HG03342 (cell line): Measurements from ENCODE around the gene PNPLA8.
"Not testable (repeated sequence)": the region's sequence is repeated elsewhere in the genome, so short reads cannot be mapped to it uniquely, and the experiment has no call there.

Experiments
- ATAC-seq: cut with Tn5 transposase; IDR thresholded peaks from one replicate; pipeline ENCODE4 v1.9.1; 2021; ENCODE audit warnings: mild to moderate bottlenecking, moderate library complexity; ENCODE audit not compliant: unreplicated experiment

PNPLA8 gene

GRCh38 chr7:108525985-108526767, at the start of gene PNPLA8:
PNPLA8 (minus strand) TSS chr7:108526135; CDS start chr7:108515491, 10,644 bp downstream.
- peak; percentile 94 for ATAC-seq

GRCh38 chr7:108575156-108575555, 49.2 kb upstream of the PNPLA8 start:
- ATAC-seq, result no peak

- ATAC-seq, result no peak
Measured at GRCh38 chr7:108572480-108572879, 46.5 kb upstream of the PNPLA8 start.

GRCh38 chr7:108570146-108570755, 44.3 kb upstream of the PNPLA8 start:
- peak; percentile 22 for ATAC-seq

GRCh38 chr7:108569381-108570145, 43.6 kb upstream of the PNPLA8 start, which contains the start of the genes DNAJB9 and THAP5:
DNAJB9 (plus strand) TSS chr7:108569874; CDS start chr7:108571727, 1,853 bp downstream.
THAP5 (minus strand) TSS chr7:108569706; CDS start chr7:108569569, 137 bp downstream.
- ATAC-seq, result peak; percentile 94

- no peak for ATAC-seq
Measured at GRCh38 chr7:108568801-108569380, 43.0 kb upstream of the PNPLA8 start.

- no peak for ATAC-seq
Measured at GRCh38 chr7:108565987-108566386, 40.1 kb upstream of the PNPLA8 start.

GRCh38 chr7:108561047-108561619, 35.2 kb upstream of the PNPLA8 start:
- no peak for ATAC-seq

GRCh38 chr7:108559253-108559652, 33.3 kb upstream of the PNPLA8 start:
- no peak for ATAC-seq

- ATAC-seq, result no peak
Measured at GRCh38 chr7:108557617-108558016, 31.7 kb upstream of the PNPLA8 start.

GRCh38 chr7:108557191-108557590, 31.3 kb upstream of the PNPLA8 start:
- ATAC-seq, result no peak

GRCh38 chr7:108556665-108557064, 30.7 kb upstream of the PNPLA8 start:
- ATAC-seq, result not testable (repeated sequence)

GRCh38 chr7:108548141-108548896, 22.4 kb upstream of the PNPLA8 start:
- ATAC-seq, result not testable (repeated sequence)

- ATAC-seq, result no peak
Measured at GRCh38 chr7:108541478-108541877, 15.5 kb upstream of the PNPLA8 start.

GRCh38 chr7:108538685-108539084, 12.8 kb upstream of the PNPLA8 start:
- not testable (repeated sequence) for ATAC-seq

- not testable (repeated sequence) for ATAC-seq
Measured at GRCh38 chr7:108538236-108538635, 12.3 kb upstream of the PNPLA8 start.

GRCh38 chr7:108537229-108537628, 11.3 kb upstream of the PNPLA8 start:
- ATAC-seq, result no peak

- ATAC-seq, result no peak
Measured at GRCh38 chr7:108535744-108536143, 9.8 kb upstream of the PNPLA8 start.

- ATAC-seq, result no peak
Measured at GRCh38 chr7:108535257-108535656, 9.3 kb upstream of the PNPLA8 start.

GRCh38 chr7:108533712-108534111, 7.8 kb upstream of the PNPLA8 start:
- no peak for ATAC-seq
